Activated T-cell treated with anti-CD3 and anti-CD28 coated beads, Interleukin-2, amount 50 U/mL, for 72 hours (primary cell): ENCODE results near the gene EYA2. TPM values are rescaled to one million over a fixed set of nuclear protein-coding genes. Genes with fewer than 3 reads are reported as not detected.

Experiments used
- ATAC-seq, 2 donors: fragments of 150-1000 bp; cut with Tn5 transposase; replicated peaks in 1 of 2; 2 replicates each; pipeline ENCODE4 v1.10.0; 2021; ENCODE audit warnings: moderate library complexity in 2 of 2, mild to moderate bottlenecking in 1 of 2
- DNase-seq, 2 donors: peaks; one replicate each; pipeline ENCODE4 v3.0.0; 2021 to 2022; ENCODE audit warnings: mixed read lengths in 1 of 2
- H3K27ac Mint-ChIP-seq: one replicate; pipeline ENCODE4 v1.8.0; 2022; ENCODE audit warnings: mild to moderate bottlenecking, moderate library complexity, mixed read lengths
- H3K27me3 Mint-ChIP-seq: one replicate; pipeline ENCODE4 v1.8.0; 2022; ENCODE audit warnings: low read depth, mixed read lengths
- H3K36me3 Mint-ChIP-seq, 2 donors: one replicate each; pipeline ENCODE4 v1.8.0; 2022; ENCODE audit warnings: mixed read lengths in 2 of 2, mild to moderate bottlenecking in 1 of 2; ENCODE audit not compliant: insufficient read depth in 2 of 2
- H3K4me1 Mint-ChIP-seq: one replicate; pipeline ENCODE4 v1.8.0; 2022; ENCODE audit warnings: low read depth, mixed read lengths
- H3K4me3 Mint-ChIP-seq, 2 donors: one replicate each; pipeline ENCODE4 v1.8.0; 2022; ENCODE audit warnings: mild to moderate bottlenecking in 2 of 2, mixed read lengths in 2 of 2, moderate library complexity in 2 of 2
- H3K9me3 Mint-ChIP-seq, 2 donors: one replicate each; pipeline ENCODE4 v1.8.0; 2022; ENCODE audit warnings: mixed read lengths in 2 of 2
- total RNA-seq, 2 donors: library from RNA; stranded (reverse); gene quantifications; one replicate each; pipeline ENCODE4 v1.2.3, GENCODE V29; 2022

The EYA2 gene
- total RNA-seq, 2 donors from 2014 or later: 0.12 TPM; not detected in 1

DNA sequence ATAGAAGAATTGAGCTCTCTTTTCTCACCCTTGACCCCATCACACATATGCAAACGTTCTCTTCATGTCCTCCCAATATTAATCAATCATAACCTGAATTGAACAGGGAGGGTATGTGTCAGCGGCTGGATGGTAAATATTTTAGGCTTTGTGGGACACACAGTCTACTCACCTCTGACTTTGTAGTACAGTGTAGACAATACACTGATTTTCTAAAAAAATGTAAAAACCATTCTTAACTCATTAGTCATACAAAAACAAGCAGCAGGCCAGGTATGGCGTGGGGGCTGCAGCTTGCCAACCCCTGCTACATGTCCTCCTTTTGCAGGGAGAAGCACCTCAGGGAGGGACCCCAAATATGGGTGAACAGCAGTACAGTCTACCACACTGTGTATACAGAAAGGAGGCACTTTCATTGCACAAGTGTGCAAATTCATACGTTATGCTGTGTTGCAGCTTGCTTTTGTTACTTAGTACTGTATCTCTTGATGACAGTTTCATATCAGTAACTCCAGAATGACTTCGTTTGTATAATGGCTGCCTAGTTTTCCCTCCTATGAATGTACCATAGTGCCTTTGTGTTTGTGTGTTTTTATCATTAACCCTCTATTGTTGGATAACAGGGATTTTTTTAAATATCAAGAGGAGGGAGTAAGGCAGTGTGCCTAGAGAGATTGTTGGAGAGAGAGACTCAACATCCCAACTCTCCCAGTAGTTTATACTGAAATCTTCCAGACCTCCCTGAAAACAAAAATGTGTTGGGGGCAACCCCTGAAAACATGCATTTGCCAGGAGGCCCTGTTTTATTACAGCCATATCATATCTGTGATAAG is 247.5 kb downstream of the EYA2 start:
- Mint-ChIP-seq H3K9me3 (no peaks in the 10 kb centered on the region), H3K27me3 (peaks cover 14% of the 10 kb centered on the region), H3K4me3 (no peak overlapping the region), H3K27ac (no peak overlapping the region), H3K4me1 (no peaks in the 10 kb centered on the region), H3K36me3 (no peaks in the 10 kb centered on the region)
- ATAC-seq (no peak), DNase-seq (no peak)

- peaks cover 14% of the 10 kb centered on the region for H3K27me3 Mint-ChIP-seq
- no peaks in the 10 kb centered on the region for H3K36me3 Mint-ChIP-seq
- no peak overlapping the region for H3K4me3 Mint-ChIP-seq
- H3K27ac Mint-ChIP-seq: no peak overlapping the region
- ATAC-seq (no peak), DNase-seq (no peak)
- no peaks in the 10 kb centered on the region for H3K9me3 Mint-ChIP-seq
- no peaks in the 10 kb centered on the region for H3K4me1 Mint-ChIP-seq
Observed at GRCh38 chr20:47142774-47143170, 248.1 kb downstream of the EYA2 start.

DNA sequence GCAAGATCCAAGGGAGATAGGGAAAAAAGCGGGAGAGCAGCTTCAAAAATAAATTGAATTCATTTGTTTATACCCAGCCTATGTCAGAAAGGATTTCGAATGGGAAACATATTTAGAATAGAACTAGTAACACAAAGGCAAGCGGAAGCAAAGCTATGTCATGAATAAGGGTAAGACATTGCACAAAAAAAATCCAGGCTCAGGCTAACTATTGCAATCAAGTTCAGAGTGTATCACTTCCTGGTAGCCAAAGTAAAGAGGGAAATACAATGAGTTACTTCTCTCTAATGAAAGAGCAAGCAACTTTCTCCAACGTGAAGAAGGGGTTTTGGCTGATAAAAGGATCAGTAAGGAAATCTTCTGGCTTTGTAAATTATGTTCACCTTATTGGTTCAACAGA is 249.0 kb downstream of the EYA2 start:
- no peaks in the 10 kb centered on the region for H3K9me3 Mint-ChIP-seq
- H3K27me3 Mint-ChIP-seq: peaks cover 14% of the 10 kb centered on the region
- DNase-seq (no peak), ATAC-seq (no peak)
- H3K4me1 Mint-ChIP-seq: no peaks in the 10 kb centered on the region
- no peaks in the 10 kb centered on the region for H3K36me3 Mint-ChIP-seq
- no peak overlapping the region for H3K4me3 Mint-ChIP-seq
- no peak overlapping the region for H3K27ac Mint-ChIP-seq

GRCh38 chr20:47144463-47144862 is 249.8 kb downstream of the EYA2 start:
- Mint-ChIP-seq H3K9me3 (no peaks in the 10 kb centered on the region), H3K36me3 (no peaks in the 10 kb centered on the region), H3K4me3 (no peak overlapping the region), H3K27me3 (peaks cover 13% of the 10 kb centered on the region), H3K27ac (no peak overlapping the region), H3K4me1 (no peaks in the 10 kb centered on the region)
- ATAC-seq (no peak), DNase-seq (no peak)

- ATAC-seq: no peak
- Mint-ChIP-seq H3K4me1 (no peaks in the 10 kb centered on the region), H3K27me3 (peaks cover 14% of the 10 kb centered on the region), H3K9me3 (no peaks in the 10 kb centered on the region), H3K36me3 (no peaks in the 10 kb centered on the region), H3K27ac (no peak overlapping the region), H3K4me3 (no peak overlapping the region)
- DNase-seq: no peak
Observed at GRCh38 chr20:47146686-47147085, 252.0 kb downstream of the EYA2 start.

DNA sequence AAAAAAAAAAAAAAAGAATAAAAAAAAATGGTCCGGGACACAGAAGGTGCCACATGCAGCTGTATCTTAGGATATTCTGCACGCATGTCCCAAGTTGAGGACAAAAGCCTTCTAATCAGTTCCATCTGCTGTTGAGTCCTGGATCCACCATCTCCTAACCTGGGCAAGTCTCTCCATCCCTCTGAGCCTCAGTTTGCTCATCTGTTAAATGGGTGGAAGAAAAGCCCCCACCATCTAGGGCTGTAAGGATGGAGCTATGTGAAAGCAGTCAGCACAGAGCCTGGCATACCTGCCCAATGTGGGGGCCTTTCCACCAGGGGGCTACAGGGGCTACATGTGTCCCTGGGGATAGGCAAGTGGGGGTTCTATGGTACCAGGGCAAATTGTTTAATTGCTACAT is 253.4 kb downstream of the EYA2 start:
- H3K27ac Mint-ChIP-seq: no peak overlapping the region
- DNase-seq (no peak), ATAC-seq (no peak)
- H3K4me3 Mint-ChIP-seq: no peak overlapping the region
- peaks cover 22% of the 10 kb centered on the region for H3K27me3 Mint-ChIP-seq
- no peaks in the 10 kb centered on the region for H3K36me3 Mint-ChIP-seq
- no peaks in the 10 kb centered on the region for H3K4me1 Mint-ChIP-seq
- H3K9me3 Mint-ChIP-seq: no peaks in the 10 kb centered on the region

DNA sequence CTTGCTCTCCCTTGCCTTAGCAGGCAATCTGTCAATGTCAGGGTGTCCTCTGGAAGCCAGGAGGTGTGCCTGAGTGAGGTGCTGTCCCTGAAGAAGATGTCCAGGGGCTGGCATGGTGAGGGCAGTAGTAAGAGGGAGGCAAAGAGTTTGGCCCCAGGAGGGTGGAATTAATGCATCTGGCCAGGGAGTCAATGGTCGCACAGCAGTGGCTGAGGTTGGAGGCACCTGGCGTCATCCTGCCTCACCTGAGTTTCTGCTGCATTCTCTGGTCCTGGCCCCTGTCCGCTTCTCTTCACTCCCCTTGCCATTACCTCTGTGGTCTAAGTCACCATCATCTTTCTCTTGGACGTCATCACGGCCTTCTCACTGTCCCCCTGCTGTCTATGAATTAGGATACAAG is 255.3 kb downstream of the EYA2 start:
- Mint-ChIP-seq H3K36me3 (no peaks in the 10 kb centered on the region), H3K9me3 (no peaks in the 10 kb centered on the region), H3K4me3 (no peak overlapping the region), H3K27ac (no peak overlapping the region), H3K4me1 (no peaks in the 10 kb centered on the region), H3K27me3 (peaks cover 23% of the 10 kb centered on the region)
- no peak for DNase-seq
- no peak for ATAC-seq

DNA sequence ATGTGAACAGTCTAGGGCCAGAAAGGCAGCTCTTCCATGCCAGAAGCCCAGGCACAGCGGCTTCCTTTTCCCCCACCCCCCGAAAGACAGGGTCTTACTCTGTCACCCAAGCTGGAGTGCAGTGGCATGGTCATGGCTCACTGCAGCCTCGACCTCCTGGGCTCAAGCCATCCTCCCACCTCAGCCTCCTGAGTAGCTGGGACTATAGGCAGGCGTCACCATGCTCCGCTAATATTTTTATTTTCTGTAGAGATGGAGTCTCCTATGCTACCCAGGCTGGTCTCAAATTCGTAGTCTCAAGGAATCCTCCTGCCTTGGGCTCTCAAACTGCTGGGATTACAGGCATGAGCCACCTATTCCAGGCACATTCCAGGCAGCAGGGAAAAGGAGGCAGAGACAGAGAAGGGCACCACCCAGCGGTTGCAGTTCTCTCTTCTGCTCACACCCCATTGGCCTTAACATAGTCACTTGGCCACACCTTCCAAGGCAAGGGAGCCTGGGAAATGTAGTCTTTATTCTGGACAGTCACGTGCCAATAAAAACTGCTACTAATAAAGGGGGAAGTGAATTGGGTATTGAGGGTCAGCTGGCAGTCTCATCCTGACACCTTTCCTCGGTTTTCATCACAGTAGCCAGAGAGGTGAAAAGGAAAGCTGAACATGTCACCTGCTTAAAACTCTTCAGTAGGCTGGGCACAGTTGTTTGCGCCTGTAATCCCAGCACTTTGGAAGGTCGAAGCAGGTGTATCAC is 255.9 kb downstream of the EYA2 start:
- peak; percentile 3 for DNase-seq

DNA sequence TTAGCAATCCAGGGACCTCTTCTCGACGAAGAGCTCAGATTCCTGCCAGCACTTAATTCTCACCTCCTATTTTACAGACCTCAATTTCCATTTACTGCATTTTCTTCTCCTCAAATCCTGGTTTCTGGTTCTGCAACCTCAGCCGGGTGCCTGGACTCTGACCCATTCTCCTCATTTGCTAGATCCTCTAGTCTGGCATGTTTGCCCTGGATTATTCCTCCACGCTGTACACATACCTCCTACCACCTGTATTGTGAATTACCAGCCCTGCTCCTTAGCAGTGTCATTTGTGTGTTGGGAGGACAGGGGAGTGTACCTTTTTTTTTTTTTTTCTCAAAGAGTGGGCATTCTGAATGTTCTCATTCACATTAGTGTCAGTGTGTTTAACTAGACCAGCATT is 257.4 kb downstream of the EYA2 start:
- H3K4me3 Mint-ChIP-seq: no peak overlapping the region
- no peaks in the 10 kb centered on the region for H3K36me3 Mint-ChIP-seq
- DNase-seq (no peak), ATAC-seq (no peak)
- no peak overlapping the region for H3K27ac Mint-ChIP-seq
- H3K4me1 Mint-ChIP-seq: no peaks in the 10 kb centered on the region
- H3K27me3 Mint-ChIP-seq: peaks cover 26% of the 10 kb centered on the region
- no peaks in the 10 kb centered on the region for H3K9me3 Mint-ChIP-seq

More for the DNA sequence above, 255.9 kb downstream of the EYA2 start:
- Mint-ChIP-seq H3K36me3 (no peaks in the 10 kb centered on the region), H3K27ac (no peak overlapping the region), H3K4me3 (no peak overlapping the region), H3K27me3 (peaks cover 20% of the 10 kb centered on the region), H3K9me3 (no peaks in the 10 kb centered on the region), H3K4me1 (no peaks in the 10 kb centered on the region)
- peak; percentile 48 to 59 for ATAC-seq

GRCh38 chr20:47154089-47154488 is 259.4 kb downstream of the EYA2 start:
- H3K27ac Mint-ChIP-seq: no peak overlapping the region
- H3K36me3 Mint-ChIP-seq: no peaks in the 10 kb centered on the region
- peaks cover 35% of the 10 kb centered on the region for H3K27me3 Mint-ChIP-seq
- DNase-seq (no peak), ATAC-seq (no peak)
- H3K9me3 Mint-ChIP-seq: no peaks in the 10 kb centered on the region
- no peaks in the 10 kb centered on the region for H3K4me1 Mint-ChIP-seq
- no peak overlapping the region for H3K4me3 Mint-ChIP-seq

DNA sequence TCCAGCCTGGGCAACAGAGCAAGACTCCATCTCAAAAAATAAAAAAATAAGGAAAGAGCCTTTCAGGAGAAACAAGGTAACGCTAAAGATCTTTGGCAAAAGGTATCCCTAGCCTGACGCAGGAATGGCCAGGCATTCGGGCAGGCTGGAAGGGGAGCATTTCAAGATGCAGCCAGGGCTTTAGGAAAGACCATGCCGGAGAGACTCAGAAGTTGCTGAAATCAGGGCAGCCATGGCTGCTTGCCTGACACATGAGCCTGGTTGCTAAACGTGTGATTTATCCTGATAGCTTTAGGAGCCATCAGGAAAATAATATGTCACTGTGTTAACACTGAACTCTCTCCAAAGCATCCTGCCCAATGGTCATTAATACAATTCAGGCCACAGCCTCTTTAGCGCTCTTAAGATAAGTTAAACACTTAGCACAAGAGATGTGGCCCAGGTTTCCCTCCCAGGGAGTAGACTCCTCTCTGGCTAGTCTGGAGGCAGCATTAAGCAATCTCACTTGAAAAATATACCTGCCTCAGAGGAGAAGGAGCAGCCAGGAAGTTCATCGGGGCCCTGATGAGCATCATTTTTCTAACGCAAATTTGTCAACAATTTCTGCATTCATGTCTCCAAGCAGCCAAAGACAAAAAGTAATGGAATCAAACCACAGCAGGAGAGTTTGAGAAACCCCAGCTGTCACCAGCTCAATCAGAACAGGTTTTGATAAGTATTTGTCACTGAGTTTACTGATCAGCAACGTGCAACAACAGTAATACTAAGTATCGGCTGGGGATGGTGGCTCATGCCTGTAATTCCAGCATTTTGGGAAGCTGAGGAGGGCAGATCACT is 261.9 kb downstream of the EYA2 start:
- no peak overlapping the region for H3K4me3 Mint-ChIP-seq
- no peaks in the 10 kb centered on the region for H3K36me3 Mint-ChIP-seq

DNA sequence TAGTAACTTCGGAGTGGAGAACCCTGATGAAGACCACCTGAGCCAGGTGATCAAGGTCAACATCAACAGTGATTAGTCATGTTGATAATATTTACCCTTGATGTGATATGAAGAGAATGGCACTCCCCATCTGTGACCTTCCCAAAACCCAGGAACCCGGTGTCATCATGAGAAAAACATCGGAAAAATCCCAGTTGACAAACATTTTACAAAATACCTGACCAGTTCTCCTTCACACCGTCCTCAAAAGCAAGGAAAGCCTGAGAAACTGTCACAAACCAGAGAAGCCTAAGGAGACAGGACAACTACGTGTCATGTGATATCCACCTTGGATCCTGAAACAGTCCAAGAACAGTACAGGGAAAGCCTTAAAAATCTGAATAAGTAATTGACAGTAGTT is 264.5 kb downstream of the EYA2 start:
- Mint-ChIP-seq H3K4me3 (no peak overlapping the region), H3K4me1 (no peaks in the 10 kb centered on the region), H3K27ac (no peak overlapping the region), H3K36me3 (no peaks in the 10 kb centered on the region), H3K9me3 (no peaks in the 10 kb centered on the region), H3K27me3 (peaks cover 24% of the 10 kb centered on the region)
- ATAC-seq: no peak
- DNase-seq: no peak

More for the DNA sequence above, 261.9 kb downstream of the EYA2 start:
- Mint-ChIP-seq H3K27me3 (peaks cover 30% of the 10 kb centered on the region), H3K9me3 (no peaks in the 10 kb centered on the region), H3K27ac (no peak overlapping the region), H3K4me1 (no peaks in the 10 kb centered on the region)
- ATAC-seq: no peak
- no peak for DNase-seq

DNA sequence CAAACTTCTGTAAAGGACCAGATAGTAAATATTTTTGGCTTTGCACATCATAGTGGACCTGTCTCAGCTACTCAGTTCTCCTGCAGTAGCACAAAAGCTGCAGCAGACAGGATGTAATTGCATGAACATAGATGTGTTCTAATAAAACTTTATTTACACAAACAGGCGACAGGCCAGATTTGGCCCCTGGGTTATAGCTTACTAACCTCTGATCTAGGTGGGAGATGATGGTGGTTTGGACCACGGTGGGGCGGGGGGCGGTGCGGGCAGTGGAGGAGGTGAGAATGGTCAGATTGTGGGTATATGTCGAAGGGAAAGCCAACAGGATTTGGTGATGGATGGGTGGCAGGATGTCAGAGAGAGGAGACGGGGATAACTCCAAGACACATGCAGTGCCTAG is 265.6 kb downstream of the EYA2 start:
- Mint-ChIP-seq H3K36me3 (no peaks in the 10 kb centered on the region), H3K4me3 (no peak overlapping the region), H3K27me3 (peaks cover 20% of the 10 kb centered on the region), H3K27ac (no peak overlapping the region), H3K4me1 (no peaks in the 10 kb centered on the region), H3K9me3 (no peaks in the 10 kb centered on the region)
- ATAC-seq (no peak), DNase-seq (no peak)
